ENCODE measurements around the gene TLE3. TPM values are rescaled to one million over a fixed set of nuclear protein-coding genes. Genes with fewer than 3 reads are reported as not detected.

Gene TLE3
- total and polyA plus RNA-seq, 2 of the 4 experiments (the other 2 are of a cell fraction): 6.5 to 16.3 TPM

DNA sequence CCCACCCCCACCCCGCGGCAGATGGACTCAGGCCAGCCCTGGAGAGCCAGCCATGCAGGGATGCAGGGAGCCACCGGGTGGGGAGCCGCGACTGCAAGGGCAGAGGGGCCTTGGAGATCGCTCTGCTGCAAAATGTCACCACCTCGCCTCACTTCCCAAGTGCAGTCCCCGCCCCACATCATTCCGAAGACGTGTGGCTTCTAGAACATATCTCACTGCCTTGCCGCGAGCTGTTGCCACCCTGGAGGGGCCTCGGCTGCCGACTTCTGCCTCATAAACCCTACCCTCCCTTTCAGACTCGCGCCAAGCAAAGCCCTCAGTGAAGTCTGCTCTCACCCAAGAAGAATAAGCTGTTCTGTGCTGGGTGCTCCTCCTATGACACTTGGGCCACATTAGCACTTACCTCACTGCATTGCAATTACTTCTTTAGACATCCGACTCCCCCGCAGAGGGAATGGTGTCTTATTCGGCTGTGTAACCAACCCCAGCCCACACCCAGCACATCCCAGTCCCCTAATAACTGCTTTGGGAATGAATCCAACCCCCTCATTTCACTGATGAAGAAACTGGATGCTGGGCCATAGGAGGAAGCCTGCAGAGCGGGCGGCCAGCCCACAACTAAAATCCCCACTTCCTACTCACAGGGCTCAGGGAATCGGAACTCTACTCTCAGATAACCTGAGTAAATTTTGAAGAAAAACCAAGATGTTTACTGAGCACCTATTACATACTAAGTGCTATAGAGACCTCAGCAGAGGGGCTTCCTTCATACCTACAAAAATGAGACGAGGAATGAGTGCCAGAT lies 8.6 kb downstream of the TLE3 start (continued):
- TF ChIP-seq, protein P1, sequence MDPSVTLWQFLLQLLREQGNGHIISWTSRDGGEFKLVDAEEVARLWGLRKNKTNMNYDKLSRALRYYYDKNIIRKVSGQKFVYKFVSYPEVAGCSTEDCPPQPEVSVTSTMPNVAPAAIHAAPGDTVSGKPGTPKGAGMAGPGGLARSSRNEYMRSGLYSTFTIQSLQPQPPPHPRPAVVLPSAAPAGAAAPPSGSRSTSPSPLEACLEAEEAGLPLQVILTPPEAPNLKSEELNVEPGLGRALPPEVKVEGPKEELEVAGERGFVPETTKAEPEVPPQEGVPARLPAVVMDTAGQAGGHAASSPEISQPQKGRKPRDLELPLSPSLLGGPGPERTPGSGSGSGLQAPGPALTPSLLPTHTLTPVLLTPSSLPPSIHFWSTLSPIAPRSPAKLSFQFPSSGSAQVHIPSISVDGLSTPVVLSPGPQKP (IDR thresholded peaks at IDR 0.05; ENCODE audit: borderline replicate concordance, low read depth, low read length): no peak
- TF ChIP-seq POLR2A (IDR thresholded peaks at IDR 0.05; ENCODE audit: low read depth, low read length): no peak; the same call in 1 of the 2 replicates

DNA sequence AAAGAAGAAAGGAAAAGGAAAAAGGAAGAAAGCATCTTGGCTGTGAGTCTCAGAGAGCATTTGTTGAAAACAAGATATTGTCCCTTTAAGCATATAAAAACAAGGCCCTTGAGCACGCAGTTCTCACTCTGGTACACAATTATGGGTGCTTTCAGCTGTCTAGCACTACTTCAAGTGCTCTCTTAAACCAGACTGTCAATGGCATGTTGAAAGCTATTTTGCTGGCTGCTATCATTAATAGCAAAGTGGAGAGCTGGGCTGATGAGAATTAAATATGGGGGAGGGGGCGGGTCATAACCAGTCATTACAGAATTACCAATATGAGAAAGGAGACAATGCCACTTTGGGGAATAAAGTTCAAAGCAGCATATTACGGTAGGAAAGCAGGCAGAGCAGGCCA lies 9.3 kb downstream of the TLE3 start:
- Histone ChIP-seq H3K4me2 (ENCODE audit: low read depth, low read length) (no peak overlapping the region), H3K9ac (ENCODE audit: low read depth, low read length) (no peak overlapping the region), H3K27me3 (ENCODE audit: control insufficient read depth, insufficient read depth, low read length) (no peaks in the 10 kb centered on the region), H4K20me1 (ENCODE audit: insufficient read depth, low read length) (peaks cover 91% of the 10 kb centered on the region), H2BK20ac (ENCODE audit: low read depth, low read length) (no peak overlapping the region), H3K23ac (ENCODE audit: low read depth, low read length) (no peak overlapping the region), H2AK9ac (replicated peaks; ENCODE audit: low read depth, low read length, poor library complexity) (no peak overlapping the region), H4K91ac (ENCODE audit: insufficient read depth, low read depth, low read length) (no peak overlapping the region), H3K18ac (ENCODE audit: low read depth, low read length) (no peak overlapping the region), H3K79me1 (ENCODE audit: low read depth in 1 of 2, low read length in 2 of 2) (peaks cover 64 to 94% of the 10 kb centered on the region in 2 experiments), H3K9me3 (ENCODE audit: control insufficient read depth, insufficient read depth, low read length) (no peaks in the 10 kb centered on the region), H3K9me1 (ENCODE audit: insufficient read depth, low read length) (peaks cover 39% of the 10 kb centered on the region), H3K27ac (ENCODE audit: insufficient read depth, low read length) (no peak overlapping the region), H2AFZ (replicated peaks; ENCODE audit: low read length, poor library complexity) (no peak overlapping the region), H3K4ac (ENCODE audit: low read depth, low read length) (no peak overlapping the region), H4K8ac (ENCODE audit: low read depth in 2 of 2, low read length in 2 of 2) (no peak overlapping the region), H3K4me1 (ENCODE audit: control insufficient read depth, insufficient read depth, low read length) (peaks cover 34% of the 10 kb centered on the region), H2BK5ac (ENCODE audit: low read depth, low read length, poor library complexity, severe bottlenecking) (no peak overlapping the region), H3K4me3 (ENCODE audit: insufficient read depth, low read depth, low read length) (no peak overlapping the region), H3K14ac (replicated peaks; ENCODE audit: low read depth, low read length) (no peak overlapping the region), H2BK15ac (ENCODE audit: low read depth, low read length) (no peak overlapping the region), H4K5ac (ENCODE audit: low read depth, low read length) (no peak overlapping the region), H3K56ac (ENCODE audit: extremely low read depth, insufficient read depth, low read length) (no peak overlapping the region), H3K36me3 (ENCODE audit: control insufficient read depth, insufficient read depth, low read length) (peaks cover 47% of the 10 kb centered on the region), H2AK5ac (ENCODE audit: low read depth, low read length) (no peak overlapping the region), H2BK120ac (ENCODE audit: low read depth, low read length) (no peak overlapping the region)
- dilution Hi-C loops (cut with HindIII; ENCODE audit: low sequenced_read_pairs, unreplicated experiment) (no loop called here), intact Hi-C loops (cut with micrococcal nuclease) (no loop called here), in situ Hi-C loops (cut with MboI; ENCODE audit: low sequenced_read_pairs) (loop anchor here (25.0 kb wide), 1 partner anchor 399 kb away; no protein-coding TSS in a partner anchor)
- no CpG with 5 or more reads among the region's 3 CpGs for WGBS, 2 experiments (ENCODE audit: extremely low coverage in 2 of 2, insufficient read length in 1 of 2)
- ChIA-PET CTCF (no interaction called here), POLR2A (ENCODE audit: unreplicated experiment) (no interaction called here)
- TF ChIP-seq, protein P2, sequence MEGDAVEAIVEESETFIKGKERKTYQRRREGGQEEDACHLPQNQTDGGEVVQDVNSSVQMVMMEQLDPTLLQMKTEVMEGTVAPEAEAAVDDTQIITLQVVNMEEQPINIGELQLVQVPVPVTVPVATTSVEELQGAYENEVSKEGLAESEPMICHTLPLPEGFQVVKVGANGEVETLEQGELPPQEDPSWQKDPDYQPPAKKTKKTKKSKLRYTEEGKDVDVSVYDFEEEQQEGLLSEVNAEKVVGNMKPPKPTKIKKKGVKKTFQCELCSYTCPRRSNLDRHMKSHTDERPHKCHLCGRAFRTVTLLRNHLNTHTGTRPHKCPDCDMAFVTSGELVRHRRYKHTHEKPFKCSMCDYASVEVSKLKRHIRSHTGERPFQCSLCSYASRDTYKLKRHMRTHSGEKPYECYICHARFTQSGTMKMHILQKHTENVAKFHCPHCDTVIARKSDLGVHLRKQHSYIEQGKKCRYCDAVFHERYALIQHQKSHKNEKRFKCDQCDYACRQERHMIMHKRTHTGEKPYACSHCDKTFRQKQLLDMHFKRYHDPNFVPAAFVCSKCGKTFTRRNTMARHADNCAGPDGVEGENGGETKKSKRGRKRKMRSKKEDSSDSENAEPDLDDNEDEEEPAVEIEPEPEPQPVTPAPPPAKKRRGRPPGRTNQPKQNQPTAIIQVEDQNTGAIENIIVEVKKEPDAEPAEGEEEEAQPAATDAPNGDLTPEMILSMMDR (conservative IDR thresholded peaks at IDR 0.05; ENCODE audit: low read depth, low read length): no peak
- TF ChIP-seq MXI1 (IDR thresholded peaks at IDR 0.05; ENCODE audit: borderline replicate concordance, low read depth, low read length) (no peak), NFE2L2 (IDR thresholded peaks at IDR 0.05; ENCODE audit: low read depth, low read length) (no peak)
- no peak for ATAC-seq (ENCODE audit: low read depth)
- no TSS peak for BruUV-seq (replicated peaks)
- DNase-seq: no peak
